ENCODE results near the gene ST6GAL2.

ST6GAL2 gene

GRCh38 chr2:106864051-106864450 lies 21.9 kb downstream of the ST6GAL2 start:
- FAIRE-seq = no peak
- no peak for DNase-seq (ENCODE audit: insufficient read length, low spot score)

- DNase-seq (ENCODE audit: insufficient read length, low spot score) (no peak), FAIRE-seq (no peak)
These were observed 22.6 kb downstream of the ST6GAL2 start for GRCh38 chr2:106863387-106863786.

GRCh38 chr2:106859498-106859897 lies 26.5 kb downstream of the ST6GAL2 start:
- no peak for FAIRE-seq

GRCh38 chr2:106858810-106859209 lies 27.2 kb downstream of the ST6GAL2 start:
- no peak for FAIRE-seq
- DNase-seq (ENCODE audit: insufficient read length, low spot score) = no peak

More at GRCh38 chr2:106859498-106859897, 26.5 kb downstream of the ST6GAL2 start:
- no peak for DNase-seq (ENCODE audit: insufficient read length, low spot score)

- FAIRE-seq = no peak
- DNase-seq (ENCODE audit: insufficient read length, low spot score) = no peak
These were observed 28.0 kb downstream of the ST6GAL2 start for GRCh38 chr2:106857882-106858478.

GRCh38 chr2:106853631-106854030 lies 32.3 kb downstream of the ST6GAL2 start:
- DNase-seq (ENCODE audit: insufficient read length, low spot score) (no peak), FAIRE-seq (no peak)

GRCh38 chr2:106851881-106852501 lies 34.0 kb downstream of the ST6GAL2 start:
- FAIRE-seq = no peak
- no peak for DNase-seq (ENCODE audit: insufficient read length, low spot score)

- FAIRE-seq = no peak
- DNase-seq (ENCODE audit: insufficient read length, low spot score) = no peak
These were observed 34.7 kb downstream of the ST6GAL2 start for GRCh38 chr2:106851087-106851874.

GRCh38 chr2:106849253-106849652 lies 36.7 kb downstream of the ST6GAL2 start:
- no peak for DNase-seq (ENCODE audit: insufficient read length, low spot score)
- FAIRE-seq = no peak

- DNase-seq (ENCODE audit: insufficient read length, low spot score) (no peak), FAIRE-seq (no peak)
These were observed 38.6 kb downstream of the ST6GAL2 start for GRCh38 chr2:106847366-106847765.

- FAIRE-seq = no peak
- DNase-seq (ENCODE audit: insufficient read length, low spot score) = no peak
These were observed 40.3 kb downstream of the ST6GAL2 start for GRCh38 chr2:106845716-106846115.

GRCh38 chr2:106843910-106844250 lies 42.1 kb downstream of the ST6GAL2 start:
- DNase-seq (ENCODE audit: insufficient read length, low spot score) = no peak

GRCh38 chr2:106843001-106843909 lies 42.7 kb downstream of the ST6GAL2 start:
- DNase-seq (ENCODE audit: insufficient read length, low spot score) (no peak), FAIRE-seq (no peak)

More at GRCh38 chr2:106843910-106844250, 42.1 kb downstream of the ST6GAL2 start:
- FAIRE-seq = no peak

- DNase-seq (ENCODE audit: insufficient read length, low spot score) (no peak), FAIRE-seq (no peak)
These were observed 43.9 kb downstream of the ST6GAL2 start for GRCh38 chr2:106841886-106842645.

GRCh38 chr2:106840818-106841217 lies 45.1 kb downstream of the ST6GAL2 start:
- DNase-seq (ENCODE audit: insufficient read length, low spot score) (no peak), FAIRE-seq (no peak)

GRCh38 chr2:106839849-106840595 lies 45.9 kb downstream of the ST6GAL2 start:
- DNase-seq (ENCODE audit: insufficient read length, low spot score) (no peak), FAIRE-seq (no peak)

- FAIRE-seq (no peak), DNase-seq (ENCODE audit: insufficient read length, low spot score) (no peak)
These were observed 52.7 kb downstream of the ST6GAL2 start for GRCh38 chr2:106833256-106833655.

- FAIRE-seq = no peak
- DNase-seq (ENCODE audit: insufficient read length, low spot score) = no peak
These were observed 54.0 kb downstream of the ST6GAL2 start for GRCh38 chr2:106831816-106832569.

GRCh38 chr2:106831241-106831640 lies 54.7 kb downstream of the ST6GAL2 start:
- DNase-seq (ENCODE audit: insufficient read length, low spot score) (no peak), FAIRE-seq (no peak)

Measured in HTR-8/SVneo (cell line).